Fibroblast of peridontal ligament (primary cell): Measurements from ENCODE around the gene THSD7B.
"Not testable (repeated sequence)": the region's sequence is repeated elsewhere in the genome, so short reads cannot be mapped to it uniquely, and the experiment has no call there.

ENCODE experiments used
- DNase-seq: peaks from one replicate; pipeline ENCODE4 v3.0.0-alpha.2; 2010; ENCODE audit errors: extremely low read depth

The THSD7B gene

GRCh38 chr2:136932700-136933099, 167.4 kb downstream of the THSD7B start:
- no peak for DNase-seq

- DNase-seq = no peak
These were observed 169.8 kb downstream of the THSD7B start for GRCh38 chr2:136935119-136935518.

- DNase-seq = no peak
These were observed 190.7 kb downstream of the THSD7B start for GRCh38 chr2:136956050-136956449.

GRCh38 chr2:136957044-136957443, 191.7 kb downstream of the THSD7B start:
- DNase-seq = no peak

- DNase-seq = no peak
These were observed 196.9 kb downstream of the THSD7B start for GRCh38 chr2:136962105-136962725.

GRCh38 chr2:136966485-136966884, 201.1 kb downstream of the THSD7B start:
- no peak for DNase-seq

GRCh38 chr2:136980303-136980702, 215.0 kb downstream of the THSD7B start:
- no peak for DNase-seq

GRCh38 chr2:136981689-136982088, 216.3 kb downstream of the THSD7B start:
- not testable (repeated sequence) for DNase-seq

- DNase-seq = no peak
These were observed 219.7 kb downstream of the THSD7B start for GRCh38 chr2:136985044-136985443.

GRCh38 chr2:136986605-136987221, 221.4 kb downstream of the THSD7B start:
- DNase-seq = no peak

GRCh38 chr2:136990316-136990715, 225.0 kb downstream of the THSD7B start:
- DNase-seq = no peak

- no peak for DNase-seq
These were observed 229.4 kb downstream of the THSD7B start for GRCh38 chr2:136994793-136995192.

GRCh38 chr2:136997557-136997956, 232.2 kb downstream of the THSD7B start:
- no peak for DNase-seq

GRCh38 chr2:137000811-137001210, 235.5 kb downstream of the THSD7B start:
- DNase-seq = no peak

GRCh38 chr2:137002896-137003295, 237.6 kb downstream of the THSD7B start:
- DNase-seq = no peak

GRCh38 chr2:137005210-137005609, 239.9 kb downstream of the THSD7B start:
- DNase-seq = no peak

GRCh38 chr2:137007938-137008337, 242.6 kb downstream of the THSD7B start:
- no peak for DNase-seq

GRCh38 chr2:137009953-137010352, 244.6 kb downstream of the THSD7B start:
- DNase-seq = no peak

GRCh38 chr2:137020452-137021196, 255.3 kb downstream of the THSD7B start:
- DNase-seq = no peak

- DNase-seq = no peak
These were observed 256.4 kb downstream of the THSD7B start for GRCh38 chr2:137021763-137022162.

- DNase-seq = no peak
These were observed 257.9 kb downstream of the THSD7B start for GRCh38 chr2:137023205-137023604.

GRCh38 chr2:137031731-137032130, 266.4 kb downstream of the THSD7B start:
- no peak for DNase-seq

- DNase-seq = no peak
These were observed 271.3 kb downstream of the THSD7B start for GRCh38 chr2:137036619-137037018.
